ENCODE measurements around the gene BGLAP.

The BGLAP gene

DNA sequence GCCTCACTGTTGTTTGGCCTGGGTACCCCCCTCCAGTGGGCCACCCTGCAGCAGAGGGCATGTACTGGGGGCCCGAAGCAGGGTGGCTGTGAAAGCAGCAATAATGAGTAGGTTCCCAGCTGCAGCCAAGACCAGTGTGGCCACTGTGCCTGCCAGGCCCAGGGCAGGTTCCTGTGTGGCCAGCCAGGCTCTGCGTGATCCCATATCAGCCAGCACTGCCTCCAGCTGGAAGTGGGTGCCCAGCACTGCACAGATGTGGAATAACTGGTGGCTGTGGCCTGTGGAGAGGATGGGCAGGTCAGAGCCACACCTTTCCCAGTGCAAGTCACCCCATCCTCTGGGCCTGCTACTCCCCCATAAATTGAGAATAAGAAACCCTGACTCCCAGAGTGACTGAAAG is 2.1 kb downstream of the BGLAP start:
- H3K4me3 ChIP-seq, result no peak overlapping the region
- H3K9me3 ChIP-seq, result no peaks in the 10 kb centered on the region
- TF ChIP-seq CTCF (IDR thresholded peaks at IDR 0.05), result no peak
- intact Hi-C loops (cut with DNase I; ENCODE audit: low total_unique reads), result no loop called here
- no peak overlapping the region for H3K27ac ChIP-seq
- peaks cover 0 to 39% (median 10%) of the 10 kb centered on the region in 3 donors for H3K36me3 ChIP-seq
- DNase-seq, result no peak
- peaks cover 6 to 28% of the 10 kb centered on the region in 2 donors for H3K27me3 ChIP-seq
- peaks cover 0 to 34% (median 18%) of the 10 kb centered on the region in 4 donors for H3K4me1 ChIP-seq

DNA sequence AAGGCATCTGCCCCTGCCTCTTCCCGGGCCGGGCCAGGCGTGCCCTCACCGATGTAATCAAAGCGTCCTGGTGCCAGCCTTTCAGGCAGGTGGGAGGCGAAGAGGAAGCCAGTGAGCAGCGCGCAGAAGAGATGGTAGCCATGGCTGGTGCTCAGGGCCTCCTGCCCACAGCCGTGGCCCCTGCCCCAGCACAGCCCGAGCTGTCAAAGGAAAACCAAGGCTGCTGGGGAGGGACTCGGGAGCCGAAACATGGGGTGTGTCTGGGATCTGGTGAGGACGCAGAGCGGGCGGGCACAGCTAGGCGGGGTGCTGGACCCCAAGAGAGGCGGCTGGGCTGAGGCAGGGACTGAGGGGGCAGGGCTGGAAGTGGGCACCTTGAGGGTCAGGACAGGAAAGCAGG is 2.7 kb downstream of the BGLAP start:
- no peaks in the 10 kb centered on the region for H3K9me3 ChIP-seq
- H3K4me1 ChIP-seq, result peaks cover 0 to 34% (median 18%) of the 10 kb centered on the region in 4 donors
- peaks cover 0 to 39% (median 9%) of the 10 kb centered on the region in 3 donors for H3K36me3 ChIP-seq
- peaks cover 6 to 28% of the 10 kb centered on the region in 2 donors for H3K27me3 ChIP-seq
- no peak for TF ChIP-seq CTCF (IDR thresholded peaks at IDR 0.05)
- intact Hi-C loops (cut with DNase I; ENCODE audit: low total_unique reads), result no loop called here
- H3K27ac ChIP-seq, result no peak overlapping the region
- DNase-seq, result no peak
- no peak overlapping the region for H3K4me3 ChIP-seq

GRCh38 chr1:156245451-156246232 is 3.7 kb downstream of the BGLAP start:
- intact Hi-C loops (cut with DNase I; ENCODE audit: low total_unique reads), result no loop called here
- TF ChIP-seq CTCF (IDR thresholded peaks at IDR 0.05), result no peak
- DNase-seq, result no peak
- Histone ChIP-seq H3K4me3 (peak overlapping the region in 1 of 2 donors; percentile 28), H3K36me3 (peaks cover 5 to 39% (median 14%) of the 10 kb centered on the region in 3 donors), H3K27ac (no peak overlapping the region), H3K27me3 (peaks cover 6 to 28% of the 10 kb centered on the region in 2 donors), H3K9me3 (no peaks in the 10 kb centered on the region), H3K4me1 (peaks cover 0 to 34% (median 18%) of the 10 kb centered on the region in 4 donors)

DNA sequence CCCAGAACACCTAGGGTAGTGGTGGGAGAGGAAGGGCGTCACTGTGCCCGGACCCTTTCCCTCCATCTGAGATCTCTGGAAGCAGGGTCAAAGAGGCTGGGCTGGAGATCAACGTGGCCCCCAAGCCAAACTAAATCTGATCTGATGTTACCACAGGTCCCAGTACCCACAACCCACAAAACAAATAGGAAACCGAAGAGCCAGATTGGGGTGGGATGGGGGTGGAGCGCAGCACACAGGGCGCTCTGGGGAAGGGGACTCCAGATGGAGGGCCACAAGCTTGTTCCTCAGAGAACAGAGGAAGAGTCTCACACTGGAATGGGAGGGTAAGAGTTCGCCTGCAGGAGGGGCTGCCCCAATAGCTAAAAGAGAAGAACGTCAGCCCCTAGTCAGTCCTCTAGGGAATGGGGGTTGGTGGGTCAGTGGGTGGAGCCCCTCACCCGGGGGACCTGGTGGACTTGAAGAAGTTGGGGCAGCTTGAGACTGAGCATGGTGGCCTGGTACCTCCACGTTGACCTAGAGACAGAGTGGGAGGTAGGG is 4.3 kb downstream of the BGLAP start:
- H3K27ac ChIP-seq, result no peak overlapping the region
- peaks cover 12 to 39% (median 21%) of the 10 kb centered on the region in 3 donors for H3K36me3 ChIP-seq

More for the DNA sequence above, 4.3 kb downstream of the BGLAP start:
- DNase-seq, result no peak
- Histone ChIP-seq H3K27me3 (peaks cover 6 to 28% of the 10 kb centered on the region in 2 donors), H3K9me3 (no peaks in the 10 kb centered on the region), H3K4me3 (no peak overlapping the region), H3K4me1 (peaks cover 0 to 34% (median 18%) of the 10 kb centered on the region in 4 donors)
- intact Hi-C loops (cut with DNase I; ENCODE audit: low total_unique reads), result no loop called here
- TF ChIP-seq CTCF (IDR thresholded peaks at IDR 0.05), result no peak
